RPMI8226 (cell line): ENCODE results near the gene IRX6.

Experiments used
- DNase-seq: peaks from one replicate; pipeline ENCODE4 v3.0.0-alpha.2; 2015

Gene IRX6

GRCh38 chr16:55367866-55368603 is 44.0 kb downstream of the IRX6 start:
- peak; percentile 59 for DNase-seq

GRCh38 chr16:55369151-55369550 is 45.1 kb downstream of the IRX6 start:
- DNase-seq, result no peak

- DNase-seq, result peak; percentile 52
Observed at GRCh38 chr16:55370762-55371482, 46.9 kb downstream of the IRX6 start.

- DNase-seq, result no peak
Observed at GRCh38 chr16:55372792-55373488, 48.9 kb downstream of the IRX6 start.

GRCh38 chr16:55373489-55373832 is 49.5 kb downstream of the IRX6 start:
- no peak for DNase-seq

- DNase-seq, result no peak
Observed at GRCh38 chr16:55376045-55376444, 52.0 kb downstream of the IRX6 start.

GRCh38 chr16:55376567-55377167 is 52.7 kb downstream of the IRX6 start:
- no peak for DNase-seq

- no peak for DNase-seq
Observed at GRCh38 chr16:55377840-55378239, 53.8 kb downstream of the IRX6 start.

GRCh38 chr16:55378616-55379015 is 54.6 kb downstream of the IRX6 start:
- no peak for DNase-seq

GRCh38 chr16:55379371-55379770 is 55.4 kb downstream of the IRX6 start:
- no peak for DNase-seq

GRCh38 chr16:55379876-55380390 is 55.9 kb downstream of the IRX6 start:
- DNase-seq, result peak; percentile 70
